Upper lobe of left lung (tissue), 4 donors: ENCODE data around the gene NKAIN2.

Experiments used
- POLR2A ChIP-seq, 4 donors: fragments of 450-650 bp; IDR thresholded peaks; one replicate each; pipeline ENCODE4 v1.5.1; 2016 to 2017; ENCODE audit warnings: antibody characterized with exemption in 4 of 4, mild to moderate bottlenecking in 2 of 4
- TF ChIP-seq, protein P1 (sequence below), 6 experiments: fragments of 450-650 bp in 4 of 6; fragments of 200-600 bp in 2 of 6; sonication (generic) in 2 of 6; IDR thresholded peaks; one replicate each; pipeline ENCODE4 v1.5.1; 2016 to 2019; ENCODE audit warnings: antibody characterized with exemption in 6 of 6

DNA sequence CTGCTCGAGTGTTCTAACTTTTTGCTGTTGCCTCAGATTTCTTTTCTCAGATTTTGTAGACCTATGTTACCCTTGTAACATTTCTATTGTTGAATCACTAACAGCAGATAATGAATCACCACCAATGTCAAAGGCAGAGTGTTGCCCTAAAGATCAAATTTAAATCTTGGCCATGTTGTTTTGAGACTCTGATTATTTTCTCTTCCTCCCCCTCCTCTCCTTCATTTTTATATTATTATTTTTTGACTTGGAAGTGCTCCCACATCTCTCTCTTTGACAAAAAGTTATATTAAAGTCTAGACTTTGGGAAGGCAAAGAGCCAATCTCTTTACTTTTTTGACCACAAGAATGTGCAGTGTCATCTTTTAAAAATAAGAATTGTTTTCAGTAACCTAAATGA is 422.7 kb downstream of the NKAIN2 start:
- TF ChIP-seq, protein P1, sequence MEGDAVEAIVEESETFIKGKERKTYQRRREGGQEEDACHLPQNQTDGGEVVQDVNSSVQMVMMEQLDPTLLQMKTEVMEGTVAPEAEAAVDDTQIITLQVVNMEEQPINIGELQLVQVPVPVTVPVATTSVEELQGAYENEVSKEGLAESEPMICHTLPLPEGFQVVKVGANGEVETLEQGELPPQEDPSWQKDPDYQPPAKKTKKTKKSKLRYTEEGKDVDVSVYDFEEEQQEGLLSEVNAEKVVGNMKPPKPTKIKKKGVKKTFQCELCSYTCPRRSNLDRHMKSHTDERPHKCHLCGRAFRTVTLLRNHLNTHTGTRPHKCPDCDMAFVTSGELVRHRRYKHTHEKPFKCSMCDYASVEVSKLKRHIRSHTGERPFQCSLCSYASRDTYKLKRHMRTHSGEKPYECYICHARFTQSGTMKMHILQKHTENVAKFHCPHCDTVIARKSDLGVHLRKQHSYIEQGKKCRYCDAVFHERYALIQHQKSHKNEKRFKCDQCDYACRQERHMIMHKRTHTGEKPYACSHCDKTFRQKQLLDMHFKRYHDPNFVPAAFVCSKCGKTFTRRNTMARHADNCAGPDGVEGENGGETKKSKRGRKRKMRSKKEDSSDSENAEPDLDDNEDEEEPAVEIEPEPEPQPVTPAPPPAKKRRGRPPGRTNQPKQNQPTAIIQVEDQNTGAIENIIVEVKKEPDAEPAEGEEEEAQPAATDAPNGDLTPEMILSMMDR (IDR thresholded peaks at IDR 0.05), result no peak
- TF ChIP-seq POLR2A (IDR thresholded peaks at IDR 0.05), result no peak
